ENCODE data around the gene FITM2. TPM values are rescaled to one million over a fixed set of nuclear protein-coding genes. Genes with fewer than 3 reads are reported as not detected.

Gene FITM2
- total and polyA plus RNA-seq, 2 donors from 2014 or later, result 10.0 to 12.5 TPM

GRCh38 chr20:44273231-44274215, 37.5 kb downstream of the FITM2 start:
- H3K9me3 ChIP-seq (ENCODE audit: control insufficient read depth in 2 of 3, insufficient read depth in 1 of 3, low read length in 3 of 3), result no peaks in the 10 kb centered on the region
- no peak for FAIRE-seq
- intact Hi-C loops (cut with DNase I), result no loop called here
- no peaks in the 10 kb centered on the region for H3K27me3 ChIP-seq (ENCODE audit: control insufficient read depth, insufficient read depth, low read length)
- no peak overlapping the region for H3K27ac ChIP-seq (ENCODE audit: low read depth in 2 of 2, low read length in 2 of 2)
- no peak overlapping the region for H3K4me3 ChIP-seq (ENCODE audit: low read length in 3 of 3)
- DNase-seq, result no peak
- no peaks in the 10 kb centered on the region for H3K36me3 ChIP-seq (ENCODE audit: control insufficient read depth in 2 of 3, insufficient read depth in 3 of 3, low read length in 3 of 3)
- H3K9ac ChIP-seq (ENCODE audit: low read length in 3 of 3), result no peak overlapping the region
- no peak for TF ChIP-seq CTCF (IDR thresholded peaks at IDR 0.05; ENCODE audit: borderline replicate concordance, extremely low read depth, insufficient read depth)
- no peaks in the 10 kb centered on the region for H3K4me1 ChIP-seq (ENCODE audit: control insufficient read depth in 2 of 3, insufficient read depth in 2 of 3, low read depth in 1 of 3, low read length in 3 of 3)

GRCh38 chr20:44271915-44272663, 38.9 kb downstream of the FITM2 start:
- Histone ChIP-seq H3K4me3 (ENCODE audit: low read length in 3 of 3) (no peak overlapping the region), H3K9ac (ENCODE audit: low read length in 3 of 3) (no peak overlapping the region), H3K27ac (ENCODE audit: low read depth in 2 of 2, low read length in 2 of 2) (no peak overlapping the region), H3K9me3 (ENCODE audit: control insufficient read depth in 2 of 3, insufficient read depth in 1 of 3, low read length in 3 of 3) (no peaks in the 10 kb centered on the region), H3K36me3 (ENCODE audit: control insufficient read depth in 2 of 3, insufficient read depth in 3 of 3, low read length in 3 of 3) (no peaks in the 10 kb centered on the region), H3K27me3 (ENCODE audit: control insufficient read depth, insufficient read depth, low read length) (no peaks in the 10 kb centered on the region), H3K4me1 (ENCODE audit: control insufficient read depth in 2 of 3, insufficient read depth in 2 of 3, low read depth in 1 of 3, low read length in 3 of 3) (no peaks in the 10 kb centered on the region)
- intact Hi-C loops (cut with DNase I), result no loop called here
- FAIRE-seq, result no peak
- no peak for TF ChIP-seq CTCF (IDR thresholded peaks at IDR 0.05; ENCODE audit: borderline replicate concordance, extremely low read depth, insufficient read depth)
- DNase-seq, result no peak

GRCh38 chr20:44268802-44269201, 42.2 kb downstream of the FITM2 start:
- H3K27ac ChIP-seq (ENCODE audit: low read depth in 2 of 2, low read length in 2 of 2), result no peak overlapping the region
- DNase-seq (no peak), FAIRE-seq (no peak)
- H3K9ac ChIP-seq (ENCODE audit: low read length in 3 of 3), result no peak overlapping the region
- H3K36me3 ChIP-seq (ENCODE audit: control insufficient read depth in 2 of 3, insufficient read depth in 3 of 3, low read length in 3 of 3), result no peaks in the 10 kb centered on the region
- intact Hi-C loops (cut with DNase I), result no loop called here
- no peaks in the 10 kb centered on the region for H3K4me1 ChIP-seq (ENCODE audit: control insufficient read depth in 2 of 3, insufficient read depth in 2 of 3, low read depth in 1 of 3, low read length in 3 of 3)
- H3K27me3 ChIP-seq (ENCODE audit: control insufficient read depth, insufficient read depth, low read length), result no peaks in the 10 kb centered on the region
- no peaks in the 10 kb centered on the region for H3K9me3 ChIP-seq (ENCODE audit: control insufficient read depth in 2 of 3, insufficient read depth in 1 of 3, low read length in 3 of 3)
- H3K4me3 ChIP-seq (ENCODE audit: low read length in 3 of 3), result no peak overlapping the region
- no peak for TF ChIP-seq CTCF (IDR thresholded peaks at IDR 0.05; ENCODE audit: borderline replicate concordance, extremely low read depth, insufficient read depth)
